Osteocyte (in vitro differentiated cells): Measurements from ENCODE around the gene NDUFA13. TPM values are rescaled to one million over a fixed set of nuclear protein-coding genes. Genes with fewer than 3 reads are reported as not detected.

ENCODE experiments used
- DNase-seq: peaks from one replicate; pipeline ENCODE4 v3.0.0; 2021; ENCODE audit warnings: mixed read lengths; ENCODE audit not compliant: unreplicated experiment; ENCODE audit errors: extremely low spot score
- H3K27ac Mint-ChIP-seq: one replicate; pipeline ENCODE4 v1.8.0; 2021; ENCODE audit warnings: mild to moderate bottlenecking, mixed read lengths; ENCODE audit not compliant: unreplicated experiment
- H3K27me3 Mint-ChIP-seq: one replicate; pipeline ENCODE4 v1.8.0; 2021; ENCODE audit warnings: mixed read lengths; ENCODE audit not compliant: unreplicated experiment
- H3K36me3 Mint-ChIP-seq: one replicate; pipeline ENCODE4 v1.8.0; 2021; ENCODE audit warnings: mixed read lengths; ENCODE audit not compliant: unreplicated experiment
- H3K4me1 Mint-ChIP-seq: one replicate; pipeline ENCODE4 v1.8.0; 2021; ENCODE audit warnings: mixed read lengths; ENCODE audit not compliant: unreplicated experiment
- H3K4me3 Mint-ChIP-seq: one replicate; pipeline ENCODE4 v1.8.0; 2021; ENCODE audit warnings: mild to moderate bottlenecking, moderate library complexity, mixed read lengths; ENCODE audit not compliant: unreplicated experiment
- H3K9me3 Mint-ChIP-seq: one replicate; pipeline ENCODE4 v1.8.0; 2021; ENCODE audit warnings: mixed read lengths; ENCODE audit not compliant: unreplicated experiment
- CTCF ChIP-seq: fragments of 200-600 bp; sonication (generic); IDR thresholded peaks from 2 replicates; pipeline ENCODE4 v1.5.0; 2021; ENCODE audit warnings: antibody characterized with exemption, mild to moderate bottlenecking, moderate library complexity
- total RNA-seq: library from RNA; stranded (reverse); gene quantifications from 2 replicates; pipeline ENCODE4 v1.2.1, GENCODE V29; 2021

NDUFA13 gene
- total RNA-seq, 1 donor from 2014 or later: 376 TPM

GRCh38 chr19:19490214-19490968 is 25.6 kb upstream of the NDUFA13 start:
- peak; percentile 85 for TF ChIP-seq CTCF
- H3K9me3 Mint-ChIP-seq: no peaks in the 10 kb centered on the region
- H3K36me3 Mint-ChIP-seq: peaks cover 7% of the 10 kb centered on the region
- H3K4me3 Mint-ChIP-seq: no peak overlapping the region
- H3K4me1 Mint-ChIP-seq: peaks cover 41% of the 10 kb centered on the region
- no peaks in the 10 kb centered on the region for H3K27me3 Mint-ChIP-seq
- H3K27ac Mint-ChIP-seq: peak overlapping the region; percentile 97
- no peak for DNase-seq

GRCh38 chr19:19491321-19492025 is 24.6 kb upstream of the NDUFA13 start:
- Mint-ChIP-seq H3K27ac (no peak overlapping the region), H3K9me3 (no peaks in the 10 kb centered on the region), H3K27me3 (no peaks in the 10 kb centered on the region), H3K4me1 (peaks cover 31% of the 10 kb centered on the region), H3K36me3 (peaks cover 15% of the 10 kb centered on the region), H3K4me3 (no peak overlapping the region)
- TF ChIP-seq CTCF: no peak
- DNase-seq: no peak

GRCh38 chr19:19492026-19492610 is 23.9 kb upstream of the NDUFA13 start:
- no peak for DNase-seq
- H3K36me3 Mint-ChIP-seq: peaks cover 19% of the 10 kb centered on the region
- no peaks in the 10 kb centered on the region for H3K9me3 Mint-ChIP-seq
- peaks cover 29% of the 10 kb centered on the region for H3K4me1 Mint-ChIP-seq
- no peak for TF ChIP-seq CTCF
- H3K27ac Mint-ChIP-seq: no peak overlapping the region
- no peaks in the 10 kb centered on the region for H3K27me3 Mint-ChIP-seq
- no peak overlapping the region for H3K4me3 Mint-ChIP-seq

DNA sequence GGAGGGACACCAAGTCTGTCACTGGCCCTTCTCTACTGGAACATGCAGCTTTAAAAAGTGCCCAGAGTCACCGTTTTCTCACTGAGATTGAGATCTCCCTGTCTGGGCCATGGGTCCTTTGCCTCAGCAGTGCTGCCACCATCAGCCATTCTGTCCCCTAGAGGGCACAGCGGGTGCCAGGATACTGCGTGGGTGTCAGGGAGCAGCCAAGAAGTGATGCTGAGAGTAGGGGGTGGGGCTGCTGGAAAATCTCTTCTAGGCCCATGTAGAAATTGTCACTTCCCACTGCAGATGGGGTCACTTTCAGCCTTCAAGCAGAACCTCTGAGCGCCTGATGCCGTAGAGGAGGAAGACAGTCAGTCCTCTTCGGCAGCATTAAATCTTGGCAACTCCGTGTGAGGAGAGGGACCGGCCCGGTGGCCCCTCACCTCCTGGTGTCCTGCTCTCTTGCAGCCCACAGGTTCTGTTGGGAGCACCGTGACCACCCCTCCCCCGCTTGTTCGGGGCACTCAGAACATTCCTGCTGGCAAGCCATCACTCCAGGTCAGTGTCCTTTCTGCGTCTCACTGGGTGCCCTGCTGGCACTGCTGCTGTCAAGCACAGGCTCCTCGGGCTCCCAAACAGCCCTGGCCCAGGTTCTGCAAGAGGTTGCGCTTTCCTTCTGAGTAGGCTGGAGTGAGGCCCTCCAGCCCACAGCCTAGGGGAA is 22.0 kb upstream of the NDUFA13 start:
- H3K4me1 Mint-ChIP-seq: peaks cover 17% of the 10 kb centered on the region
- H3K4me3 Mint-ChIP-seq: no peak overlapping the region
- no peak overlapping the region for H3K27ac Mint-ChIP-seq
- TF ChIP-seq CTCF: no peak
- H3K36me3 Mint-ChIP-seq: peaks cover 20% of the 10 kb centered on the region
- no peaks in the 10 kb centered on the region for H3K9me3 Mint-ChIP-seq
- no peaks in the 10 kb centered on the region for H3K27me3 Mint-ChIP-seq
- DNase-seq: no peak
